ENCODE results near the gene RHBDL1.

Gene RHBDL1

DNA sequence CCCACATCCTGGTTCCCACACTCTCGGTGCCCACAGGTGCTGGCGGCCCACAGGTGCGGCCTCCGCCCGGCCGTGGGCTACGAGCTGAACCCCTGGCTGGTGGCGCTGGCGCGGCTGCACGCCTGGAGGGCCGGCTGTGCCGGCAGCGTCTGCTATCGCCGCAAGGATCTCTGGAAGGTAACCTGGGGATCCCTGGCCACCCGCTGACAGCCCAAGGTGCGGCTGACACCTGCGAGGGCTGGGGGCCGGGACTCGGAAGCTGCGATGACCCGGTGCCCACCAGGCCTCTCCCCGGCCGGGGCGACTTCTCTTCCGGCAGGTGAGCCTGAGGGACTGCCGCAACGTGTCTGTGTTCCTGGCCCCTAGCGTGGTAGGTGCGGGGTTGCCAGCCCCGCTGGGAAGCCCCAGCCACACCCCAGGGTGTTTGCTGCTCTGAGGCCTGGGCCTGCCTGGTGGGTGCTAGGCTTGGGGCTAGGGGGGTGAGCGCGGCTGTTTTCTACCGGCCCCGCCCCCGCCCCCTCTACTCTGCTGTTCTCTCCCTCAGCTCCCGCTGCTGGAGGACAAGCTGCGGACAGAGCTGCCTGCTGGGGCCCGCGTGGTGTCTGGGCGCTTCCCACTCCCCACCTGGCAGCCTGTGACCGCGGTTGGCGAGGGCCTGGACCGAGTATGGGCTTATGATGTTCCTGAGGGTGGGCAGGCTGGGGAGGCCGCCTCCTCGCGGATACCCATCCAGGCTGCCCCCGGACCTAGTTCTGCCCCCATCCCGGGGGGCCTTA is 46.5 kb downstream of the RHBDL1 start:
- DNase-seq = peak; percentile 42

- DNase-seq = no peak
Observed at GRCh38 chr16:722835-723633, 47.6 kb downstream of the RHBDL1 start.

- DNase-seq = no peak
Observed at GRCh38 chr16:723695-724094, 48.2 kb downstream of the RHBDL1 start.

DNA sequence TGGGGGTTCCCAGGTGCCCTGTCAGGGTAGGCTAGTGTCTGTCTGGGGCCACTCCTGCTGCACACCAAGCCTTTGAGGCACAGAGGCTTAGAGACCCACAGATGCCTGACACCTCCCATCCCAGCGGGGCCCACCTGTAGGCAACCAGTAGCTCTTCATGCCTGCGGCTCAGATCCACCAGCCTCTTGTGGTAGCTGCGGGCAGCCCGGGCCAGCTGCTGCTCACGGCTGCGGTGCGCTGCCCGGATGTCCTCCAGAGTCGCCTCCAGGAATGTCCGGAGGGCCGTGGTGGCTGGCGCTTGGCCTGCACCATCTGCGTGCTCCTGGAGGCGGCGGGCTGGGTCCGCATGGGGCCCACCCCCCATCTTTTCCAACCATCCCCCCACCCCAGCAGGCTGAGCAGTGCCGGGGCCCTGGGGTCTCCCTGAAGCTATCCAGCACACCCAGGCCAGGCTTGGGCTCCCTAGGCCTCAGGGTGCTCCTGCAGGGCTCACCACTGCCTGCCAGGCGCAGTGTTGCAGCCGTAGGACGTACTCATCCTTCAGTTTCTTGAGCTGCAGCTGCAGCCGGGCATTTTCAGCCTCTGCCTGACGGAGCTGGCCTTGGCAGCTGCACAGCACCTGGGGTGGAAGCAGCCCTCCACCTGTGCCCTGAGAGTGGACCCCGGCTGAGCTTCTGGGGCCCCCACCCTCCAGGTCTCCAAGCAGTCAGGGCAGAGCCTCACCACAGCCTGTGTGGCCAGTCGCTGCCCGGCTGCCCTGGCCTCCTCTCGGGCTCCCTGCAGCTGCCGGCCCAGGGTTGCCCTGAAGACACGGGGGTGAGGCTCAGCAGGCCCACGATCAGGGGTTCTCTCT is 48.9 kb downstream of the RHBDL1 start:
- DNase-seq = no peak

GRCh38 chr16:725041-725376 is 49.5 kb downstream of the RHBDL1 start:
- DNase-seq = no peak

DNA sequence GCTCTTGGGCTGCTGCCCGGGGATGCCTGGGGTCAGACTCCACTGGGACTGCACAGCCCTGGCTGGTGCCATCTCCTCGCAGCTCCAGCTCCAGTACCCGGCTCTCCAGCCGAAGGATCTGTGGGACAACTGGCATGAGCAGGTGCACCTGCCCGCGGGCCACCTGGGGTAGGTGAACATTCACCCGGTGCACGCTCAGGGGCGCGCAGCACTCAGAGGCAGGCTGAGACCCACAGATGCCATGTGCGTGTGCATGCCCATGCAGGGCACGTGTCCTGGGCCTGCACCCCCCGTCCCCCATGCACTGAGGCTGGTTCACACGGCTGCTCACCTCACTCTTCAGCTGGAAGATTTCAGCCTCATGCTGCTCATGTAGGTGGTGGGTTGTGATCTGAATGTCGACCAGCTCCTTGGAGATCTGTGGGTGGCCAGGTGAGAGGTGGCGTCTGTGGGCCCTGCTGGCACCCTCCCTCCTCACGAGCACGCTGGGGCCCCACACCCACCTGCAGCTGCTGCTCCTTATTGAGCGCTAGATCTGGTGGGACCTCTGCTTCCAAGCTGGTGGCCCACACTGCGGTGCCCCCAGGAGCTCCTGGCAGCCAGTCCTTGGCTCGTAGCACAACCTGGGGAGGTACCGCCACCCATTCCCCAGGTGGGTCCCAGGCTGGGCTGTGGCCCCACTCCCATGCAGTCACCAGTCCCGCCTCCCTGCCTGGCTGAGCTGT is 50.2 kb downstream of the RHBDL1 start:
- DNase-seq = no peak

- DNase-seq = no peak
Observed at GRCh38 chr16:726188-726437, 50.6 kb downstream of the RHBDL1 start.

DNA sequence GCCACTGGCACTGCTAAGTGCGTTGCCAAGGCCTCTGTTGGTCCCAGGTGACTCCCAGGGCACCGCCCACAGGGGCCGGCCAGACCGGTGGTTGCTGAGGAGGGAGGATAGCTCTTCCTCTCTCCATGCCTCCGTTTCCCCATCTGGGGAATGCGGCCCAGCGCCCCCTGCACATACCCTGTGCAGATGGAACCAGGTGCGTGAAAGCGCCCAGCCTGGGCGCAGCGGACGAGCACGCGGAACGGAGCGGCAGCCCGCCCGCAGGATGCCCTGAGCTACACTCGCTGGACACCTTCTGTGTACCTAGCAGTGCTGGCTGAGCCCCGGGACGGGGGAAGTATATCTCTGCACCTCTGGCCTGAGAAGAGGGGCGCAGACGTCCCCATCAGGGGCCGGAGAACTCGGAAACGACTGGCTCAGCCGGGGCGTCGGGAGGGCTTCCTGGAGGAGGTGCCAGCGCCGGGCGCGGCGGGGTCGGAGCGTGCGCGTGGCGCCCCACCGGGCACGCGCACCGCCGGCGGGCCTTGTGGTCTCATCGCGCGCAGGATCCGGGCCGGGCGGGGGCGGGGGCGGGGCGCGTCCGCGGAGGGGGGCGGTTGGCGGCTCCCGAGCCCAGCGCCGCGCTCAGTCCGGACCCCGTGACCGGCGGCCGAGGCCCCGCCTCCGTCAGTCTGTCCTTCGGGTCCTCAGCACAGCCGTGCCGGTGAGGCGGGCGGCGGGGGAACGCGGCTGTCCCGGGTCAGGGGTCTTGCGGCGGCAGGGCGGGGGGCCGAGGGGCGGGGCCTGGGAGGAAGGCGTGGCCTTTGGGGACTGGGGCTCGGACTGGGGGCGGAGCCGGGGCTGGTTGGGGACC is 51.2 kb downstream of the RHBDL1 start, which contains the start of the genes CCDC78 and HAGHL:
Gene CCDC78 (minus strand): TSS at position 6 of the 853 bp plus-strand sequence. CDS start 76 bp downstream, outside the sequence.
Gene HAGHL (plus strand): TSS at position 669 of the 853 bp plus-strand sequence. CDS start 404 bp downstream, outside the sequence.
- peak; percentile 72 for DNase-seq

- DNase-seq = peak; percentile 40
Observed at GRCh38 chr16:727291-727977, 52.0 kb downstream of the RHBDL1 start.
